ENCODE measurements around the gene FSIP1.

The FSIP1 gene

DNA sequence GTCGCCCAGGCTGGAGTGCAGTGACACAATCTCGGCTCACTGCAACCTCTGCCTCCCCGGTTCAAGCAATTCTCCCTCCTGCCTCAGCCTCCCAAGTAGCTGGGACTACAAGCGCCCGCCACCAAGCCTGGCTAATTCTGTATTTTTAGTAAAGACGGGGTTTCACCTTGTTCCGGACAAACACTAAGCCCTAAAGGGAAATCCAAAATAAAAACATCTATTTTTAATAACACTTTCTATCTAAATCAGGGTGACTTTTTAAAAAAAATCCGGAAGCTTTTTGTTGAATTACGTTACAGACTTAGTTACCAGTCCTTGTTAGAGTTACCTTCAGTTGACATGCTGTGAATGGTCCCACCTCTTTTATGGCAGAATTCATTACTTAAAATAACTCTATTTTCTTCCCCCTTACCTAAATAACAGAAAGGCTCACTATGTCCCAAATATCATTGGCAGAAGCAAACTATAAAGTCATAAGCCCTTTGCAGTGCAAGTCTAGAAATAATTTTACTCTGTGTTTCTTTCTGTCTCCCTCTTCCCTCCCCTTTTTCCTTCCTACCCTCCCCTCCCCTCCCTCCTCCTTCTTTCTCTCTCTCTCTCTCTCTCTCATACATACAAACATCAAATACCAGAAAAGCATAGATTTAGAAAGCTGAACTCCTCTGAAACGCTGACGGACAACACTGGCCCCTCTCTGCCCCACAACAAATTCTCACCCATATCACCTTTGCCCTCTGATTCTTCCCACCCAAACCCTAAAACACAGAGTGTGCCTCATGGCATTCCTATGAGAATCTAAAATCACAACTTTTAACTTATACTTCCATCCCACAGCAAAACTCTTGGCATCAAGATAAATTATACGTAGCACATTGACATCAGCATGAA, 183.4 kb downstream of the FSIP1 start:
- TF ChIP-seq PAX5 (IDR thresholded peaks at IDR 0.05; ENCODE audit: insufficient read depth, low read length, severe bottlenecking) (no peak), POLR2A (IDR thresholded peaks at IDR 0.05; ENCODE audit: low read depth, low read length) (no peak)
- no peak for DNase-seq (ENCODE audit: insufficient read length, low spot score)
- FAIRE-seq: no peak

- TF ChIP-seq PAX5 (IDR thresholded peaks at IDR 0.05; ENCODE audit: insufficient read depth, low read length, severe bottlenecking): no peak
- no peak for TF ChIP-seq POLR2A (IDR thresholded peaks at IDR 0.05; ENCODE audit: low read depth, low read length)
- TF ChIP-seq POU2F2 (IDR thresholded peaks at IDR 0.05; ENCODE audit: low read depth, low read length): no peak
- no peak for TF ChIP-seq TAF1 (IDR thresholded peaks at IDR 0.05; ENCODE audit: low read depth, low read length)
- no peak for TF ChIP-seq POLR2AphosphoS5 (IDR thresholded peaks at IDR 0.05; ENCODE audit: low read depth, low read length)
- TF ChIP-seq SPI1 (IDR thresholded peaks at IDR 0.05; ENCODE audit: low read depth, low read length): no peak
- FAIRE-seq (no peak), DNase-seq (ENCODE audit: insufficient read length, low spot score) (no peak)
Measured at GRCh38 chr15:39598186-39598850, 184.3 kb downstream of the FSIP1 start.

DNA sequence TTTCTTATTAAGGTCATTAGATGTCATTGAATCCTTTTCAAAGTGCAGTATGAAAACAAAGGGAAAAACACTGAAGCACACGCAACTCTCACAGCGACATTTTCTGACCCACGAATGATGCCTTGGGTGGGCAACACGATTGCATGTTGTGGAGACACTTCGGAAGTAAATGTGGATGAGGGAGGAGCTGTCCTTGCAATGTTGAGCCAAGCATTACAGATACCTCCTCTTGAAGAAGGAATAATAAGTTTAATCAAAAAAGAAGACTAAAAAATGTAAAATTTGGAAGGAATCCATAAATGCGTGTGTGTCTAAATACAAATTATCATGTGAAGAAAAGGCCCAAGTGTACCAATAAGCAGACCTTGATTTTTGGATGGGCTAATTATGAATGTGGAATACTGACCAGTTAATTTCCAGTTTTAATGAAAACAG, 184.9 kb downstream of the FSIP1 start:
- FAIRE-seq: no peak
- TF ChIP-seq SPI1 (IDR thresholded peaks at IDR 0.05; ENCODE audit: low read depth, low read length) (no peak), POU2F2 (IDR thresholded peaks at IDR 0.05; ENCODE audit: low read depth, low read length) (no peak)
- no peak for DNase-seq (ENCODE audit: insufficient read length, low spot score)

- TF ChIP-seq TAF1 (IDR thresholded peaks at IDR 0.05; ENCODE audit: low read depth, low read length) (no peak), PAX5 (IDR thresholded peaks at IDR 0.05; ENCODE audit: insufficient read depth, low read length, severe bottlenecking) (no peak), POLR2A (IDR thresholded peaks at IDR 0.05; ENCODE audit: low read depth, low read length) (no peak), POLR2AphosphoS5 (IDR thresholded peaks at IDR 0.05; ENCODE audit: low read depth, low read length) (no peak), SPI1 (IDR thresholded peaks at IDR 0.05; ENCODE audit: low read depth, low read length) (no peak), POU2F2 (IDR thresholded peaks at IDR 0.05; ENCODE audit: low read depth, low read length) (no peak)
- DNase-seq (ENCODE audit: insufficient read length, low spot score): no peak
- FAIRE-seq: no peak
Measured at GRCh38 chr15:39597336-39597735, 185.3 kb downstream of the FSIP1 start.

DNA sequence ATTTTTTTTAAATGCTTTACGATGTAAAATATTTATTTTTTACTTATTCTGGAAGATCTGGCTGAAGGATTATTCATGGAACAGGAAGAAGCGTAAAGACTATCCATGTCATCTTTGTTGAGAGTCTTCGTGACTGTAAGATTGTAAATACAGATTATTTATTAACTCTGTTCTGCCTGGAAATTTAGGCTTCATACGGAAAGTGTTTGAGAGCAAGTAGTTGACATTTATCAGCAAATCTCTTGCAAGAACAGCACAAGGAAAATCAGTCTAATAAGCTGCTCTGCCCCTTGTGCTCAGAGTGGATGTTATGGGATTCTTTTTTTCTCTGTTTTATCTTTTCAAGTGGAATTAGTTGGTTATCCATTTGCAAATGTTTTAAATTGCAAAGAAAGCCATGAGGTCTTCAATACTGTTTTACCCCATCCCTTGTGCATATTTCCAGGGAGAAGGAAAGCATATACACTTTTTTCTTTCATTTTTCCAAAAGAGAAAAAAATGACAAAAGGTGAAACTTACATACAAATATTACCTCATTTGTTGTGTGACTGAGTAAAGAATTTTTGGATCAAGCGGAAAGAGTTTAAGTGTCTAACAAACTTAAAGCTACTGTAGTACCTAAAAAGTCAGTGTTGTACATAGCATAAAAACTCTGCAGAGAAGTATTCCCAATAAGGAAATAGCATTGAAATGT, 186.1 kb downstream of the FSIP1 start:
- no peak for DNase-seq (ENCODE audit: insufficient read length, low spot score)
- no peak for TF ChIP-seq POLR2AphosphoS5 (IDR thresholded peaks at IDR 0.05; ENCODE audit: low read depth, low read length)
- no peak for TF ChIP-seq PAX5 (IDR thresholded peaks at IDR 0.05; ENCODE audit: insufficient read depth, low read length, severe bottlenecking)
- TF ChIP-seq POU2F2 (IDR thresholded peaks at IDR 0.05; ENCODE audit: low read depth, low read length): no peak
- TF ChIP-seq SPI1 (IDR thresholded peaks at IDR 0.05; ENCODE audit: low read depth, low read length): no peak
- no peak for TF ChIP-seq TAF1 (IDR thresholded peaks at IDR 0.05; ENCODE audit: low read depth, low read length)
- TF ChIP-seq POLR2A (IDR thresholded peaks at IDR 0.05; ENCODE audit: low read depth, low read length): no peak
- FAIRE-seq: no peak

DNA sequence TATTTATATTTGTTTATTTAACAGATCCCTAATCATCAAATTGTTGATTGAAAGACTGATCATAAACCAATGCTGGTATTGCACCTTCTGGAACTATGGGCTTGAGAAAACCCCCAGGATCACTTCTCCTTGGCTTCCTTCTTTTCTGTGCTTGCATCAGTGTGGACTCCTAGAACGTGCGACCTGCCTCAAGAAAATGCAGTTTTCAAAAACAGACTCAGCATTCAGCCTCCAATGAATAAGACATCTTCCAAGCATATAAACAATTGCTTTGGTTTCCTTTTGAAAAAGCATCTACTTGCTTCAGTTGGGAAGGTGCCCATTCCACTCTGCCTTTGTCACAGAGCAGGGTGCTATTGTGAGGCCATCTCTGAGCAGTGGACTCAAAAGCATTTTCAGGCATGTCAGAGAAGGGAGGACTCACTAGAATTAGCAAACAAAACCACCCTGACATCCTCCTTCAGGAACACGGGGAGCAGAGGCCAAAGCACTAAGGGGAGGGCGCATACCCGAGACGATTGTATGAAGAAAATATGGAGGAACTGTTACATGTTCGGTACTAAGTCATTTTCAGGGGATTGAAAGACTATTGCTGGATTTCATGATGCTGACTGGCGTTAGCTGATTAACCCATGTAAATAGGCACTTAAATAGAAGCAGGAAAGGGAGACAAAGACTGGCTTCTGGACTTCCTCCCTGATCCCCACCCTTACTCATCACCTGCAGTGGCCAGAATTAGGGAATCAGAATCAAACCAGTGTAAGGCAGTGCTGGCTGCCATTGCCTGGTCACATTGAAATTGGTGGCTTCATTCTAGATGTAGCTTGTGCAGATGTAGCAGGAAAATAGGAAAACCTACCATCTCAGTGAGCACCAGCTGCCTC, 187.1 kb downstream of the FSIP1 start:
- FAIRE-seq: no peak
- no peak for TF ChIP-seq SPI1 (IDR thresholded peaks at IDR 0.05; ENCODE audit: low read depth, low read length)
- no peak for TF ChIP-seq PAX5 (IDR thresholded peaks at IDR 0.05; ENCODE audit: insufficient read depth, low read length, severe bottlenecking)
- no peak for TF ChIP-seq TAF1 (IDR thresholded peaks at IDR 0.05; ENCODE audit: low read depth, low read length)
- TF ChIP-seq POLR2A (IDR thresholded peaks at IDR 0.05; ENCODE audit: low read depth, low read length): no peak
- TF ChIP-seq POU2F2 (IDR thresholded peaks at IDR 0.05; ENCODE audit: low read depth, low read length): no peak
- TF ChIP-seq POLR2AphosphoS5 (IDR thresholded peaks at IDR 0.05; ENCODE audit: low read depth, low read length): no peak
- no peak for DNase-seq (ENCODE audit: insufficient read length, low spot score)

DNA sequence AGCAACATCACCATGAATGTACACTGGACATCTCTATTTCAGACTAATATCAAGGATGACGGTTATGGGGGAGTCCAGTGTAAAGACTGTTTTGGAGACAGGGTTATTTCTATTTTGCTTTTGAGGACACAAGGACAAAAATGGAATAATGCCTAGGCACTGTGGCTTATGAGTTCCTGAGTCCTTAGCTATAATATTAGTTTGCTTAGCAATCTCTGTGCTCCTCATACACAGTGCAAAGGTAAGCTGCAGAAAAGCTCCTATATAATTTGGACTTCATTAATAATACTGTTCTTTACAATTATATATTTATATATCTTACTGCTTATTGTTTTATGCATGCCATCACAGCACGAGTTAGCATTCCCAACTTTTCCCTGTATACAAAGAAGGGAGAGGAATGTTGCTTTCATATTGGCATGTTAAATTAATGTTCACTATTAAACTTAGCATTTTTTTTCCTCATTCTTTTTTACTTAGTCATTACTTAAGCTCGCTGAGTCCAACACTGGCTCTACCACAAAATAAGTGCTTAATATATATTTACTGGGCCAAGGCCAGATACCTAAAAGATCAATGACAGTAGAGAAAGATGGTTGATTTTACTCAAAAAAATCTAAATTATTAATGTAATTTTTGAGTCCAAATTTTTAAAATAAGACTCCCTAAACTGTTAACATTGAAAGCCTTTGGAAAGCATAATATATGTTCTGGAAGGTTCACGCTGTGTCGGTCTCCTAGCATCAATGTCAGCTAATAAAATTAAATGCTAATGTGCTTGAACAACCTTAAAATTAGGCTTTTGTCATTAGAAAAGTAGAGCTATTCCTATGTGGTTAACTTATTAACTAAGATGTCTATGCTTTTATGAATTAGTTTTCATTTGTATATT, 187.9 kb downstream of the FSIP1 start:
- FAIRE-seq: no peak
- TF ChIP-seq POLR2AphosphoS5 (IDR thresholded peaks at IDR 0.05; ENCODE audit: low read depth, low read length) (no peak), POLR2A (IDR thresholded peaks at IDR 0.05; ENCODE audit: low read depth, low read length) (no peak)
- DNase-seq (ENCODE audit: insufficient read length, low spot score): no peak

- no peak for TF ChIP-seq TAF1 (IDR thresholded peaks at IDR 0.05; ENCODE audit: low read depth, low read length)
- no peak for TF ChIP-seq POLR2AphosphoS5 (IDR thresholded peaks at IDR 0.05; ENCODE audit: low read depth, low read length)
- TF ChIP-seq SPI1 (IDR thresholded peaks at IDR 0.05; ENCODE audit: low read depth, low read length): no peak
- TF ChIP-seq POU2F2 (IDR thresholded peaks at IDR 0.05; ENCODE audit: low read depth, low read length): no peak
- TF ChIP-seq POLR2A (IDR thresholded peaks at IDR 0.05; ENCODE audit: low read depth, low read length): no peak
- no peak for TF ChIP-seq PAX5 (IDR thresholded peaks at IDR 0.05; ENCODE audit: insufficient read depth, low read length, severe bottlenecking)
- DNase-seq (ENCODE audit: insufficient read length, low spot score): no peak
- FAIRE-seq: no peak
Measured at GRCh38 chr15:39593656-39594445, 188.8 kb downstream of the FSIP1 start.
